Islet of Langerhans (tissue), 1 donor: ENCODE measurements around the gene LZTS2.

Experiments
- FAIRE-seq: peaks from one replicate; lab custom pipeline; 2011; peaks lifted over from hg19 to GRCh38; lab: Jason Lieb, UNC

LZTS2 gene

GRCh38 chr10:101014966-101015581, 15.5 kb downstream of the LZTS2 start:
- FAIRE-seq = no peak

- FAIRE-seq = no peak
Observed at GRCh38 chr10:101015582-101015973, 16.0 kb downstream of the LZTS2 start.

GRCh38 chr10:101016814-101017213, 17.2 kb downstream of the LZTS2 start:
- FAIRE-seq = no peak

DNA sequence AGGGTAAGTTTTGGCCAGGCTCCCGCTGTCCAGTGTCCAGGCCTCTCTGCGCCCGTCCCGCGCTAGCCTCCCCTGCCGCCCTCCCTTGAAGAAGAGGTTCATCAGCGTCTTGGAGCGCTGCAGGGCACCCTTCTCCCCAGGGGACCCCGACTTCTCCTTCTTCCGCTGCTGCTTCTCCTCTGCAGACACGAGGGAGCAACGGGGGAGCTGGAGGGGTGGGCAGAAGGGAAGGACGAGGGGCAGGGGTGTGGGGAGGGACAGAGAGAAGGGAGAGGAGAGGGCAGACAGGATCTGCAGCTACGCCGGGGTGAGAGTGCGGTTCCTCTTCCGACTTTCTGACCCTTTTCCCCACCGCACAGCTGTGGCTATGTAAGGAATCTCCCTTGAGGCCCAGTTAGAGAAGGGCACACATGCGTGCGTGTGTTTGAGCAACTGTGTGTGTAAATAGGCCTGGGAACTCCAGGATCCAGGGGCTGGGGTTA, 18.6 kb downstream of the LZTS2 start:
- no peak for FAIRE-seq

- no peak for FAIRE-seq
Observed at GRCh38 chr10:101018600-101019439, 19.2 kb downstream of the LZTS2 start.

- no peak for FAIRE-seq
Observed at GRCh38 chr10:101019440-101019703, 19.8 kb downstream of the LZTS2 start.

DNA sequence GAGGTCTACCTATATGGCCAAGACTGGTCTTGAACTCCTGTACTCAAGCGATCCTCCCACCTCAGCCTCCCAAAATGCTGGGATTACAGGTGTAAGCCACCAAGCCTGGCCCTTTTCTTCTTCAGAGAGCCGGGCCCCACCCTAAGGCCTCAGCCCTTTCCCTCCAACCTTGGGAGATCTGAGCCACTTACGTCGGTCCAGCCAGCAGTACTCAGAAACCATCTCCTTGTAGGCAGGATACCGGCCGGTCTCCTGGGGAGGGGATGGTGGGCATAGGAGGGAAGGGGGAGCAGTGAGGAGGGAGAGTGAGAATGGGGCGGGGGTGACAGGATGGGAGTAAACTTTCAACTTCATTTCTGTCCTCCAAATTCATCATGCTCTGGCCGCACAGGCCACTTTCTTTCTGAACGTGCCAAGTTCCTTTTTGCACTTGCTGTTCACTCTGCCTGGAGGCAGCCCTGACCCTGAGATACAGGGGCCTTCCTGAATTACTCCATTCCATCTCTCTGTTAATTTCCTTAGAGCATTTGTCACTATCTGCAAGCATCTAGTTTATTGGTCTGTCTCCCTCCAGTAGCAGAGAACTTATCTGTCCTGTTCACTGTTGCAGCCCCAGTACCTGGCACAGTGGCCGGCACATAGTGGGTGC, 20.9 kb downstream of the LZTS2 start:
- no peak for FAIRE-seq

GRCh38 chr10:101021239-101021638, 21.6 kb downstream of the LZTS2 start:
- no peak for FAIRE-seq

GRCh38 chr10:101021692-101022251, 22.2 kb downstream of the LZTS2 start:
- FAIRE-seq = no peak

DNA sequence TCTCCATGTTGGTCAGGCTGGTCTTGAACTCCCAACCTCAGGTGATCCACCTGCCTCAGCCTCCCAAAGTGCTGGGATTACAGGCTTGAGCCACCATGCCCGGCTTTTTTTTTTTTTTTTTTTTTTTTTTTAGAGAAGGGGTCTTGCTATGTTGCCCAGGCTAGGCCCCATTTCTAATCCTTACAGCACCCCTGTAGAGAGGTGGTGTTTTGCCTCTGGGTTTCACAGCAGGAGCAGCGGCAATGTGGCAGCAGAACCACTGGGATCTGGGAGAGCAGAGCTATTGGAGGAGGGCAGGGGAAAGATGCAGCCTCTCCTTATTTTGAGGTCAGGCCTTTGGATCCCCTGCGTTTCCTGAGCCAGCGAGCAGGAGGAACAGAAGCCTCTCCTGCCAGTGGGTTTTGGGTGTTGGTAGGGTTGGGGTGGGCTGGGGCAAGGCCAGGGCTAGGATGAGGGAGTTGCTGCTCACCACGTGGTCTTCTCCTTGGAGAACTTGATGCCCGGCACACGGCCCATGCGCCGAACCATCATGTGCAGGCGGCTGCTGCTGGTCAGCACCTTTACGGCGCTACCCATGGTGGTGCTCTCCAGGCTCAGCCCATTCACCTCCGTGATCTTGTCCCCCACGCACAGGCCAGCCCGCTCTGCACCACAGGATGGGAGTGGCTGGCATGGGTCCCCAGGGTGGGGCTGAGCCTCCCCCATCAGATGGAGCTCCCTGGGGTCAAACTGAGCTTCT, 23.5 kb downstream of the LZTS2 start:
- no peak for FAIRE-seq

DNA sequence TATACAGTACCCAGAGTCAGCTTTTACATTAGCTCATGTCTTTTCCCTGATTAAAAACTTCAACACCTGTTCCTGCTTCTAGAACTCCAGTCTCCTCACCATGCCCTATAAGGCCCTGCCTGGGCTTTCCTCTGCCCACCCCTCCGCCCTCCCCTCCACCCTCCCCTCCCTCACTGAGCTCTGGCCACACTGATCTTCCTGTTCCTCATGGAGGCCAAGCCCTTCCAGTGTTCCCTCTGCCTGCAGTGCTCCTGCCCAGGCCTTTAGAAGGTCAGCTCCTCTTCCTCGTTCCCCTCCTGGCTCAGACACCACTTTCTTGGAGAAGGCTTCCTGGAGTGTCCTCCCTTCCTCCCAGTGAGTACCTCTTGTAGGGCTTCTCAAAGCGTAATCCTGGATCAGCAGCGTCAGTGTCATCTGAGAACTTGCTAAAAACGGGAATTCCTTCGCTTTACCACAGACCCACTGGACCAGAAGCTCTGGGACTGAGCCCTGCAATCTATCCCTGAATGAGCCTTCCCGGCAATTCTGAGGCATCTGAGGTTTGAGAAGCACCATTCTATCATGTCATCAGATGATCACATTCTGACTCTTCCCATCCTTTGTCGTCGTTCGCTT, 27.6 kb downstream of the LZTS2 start:
- FAIRE-seq = no peak

DNA sequence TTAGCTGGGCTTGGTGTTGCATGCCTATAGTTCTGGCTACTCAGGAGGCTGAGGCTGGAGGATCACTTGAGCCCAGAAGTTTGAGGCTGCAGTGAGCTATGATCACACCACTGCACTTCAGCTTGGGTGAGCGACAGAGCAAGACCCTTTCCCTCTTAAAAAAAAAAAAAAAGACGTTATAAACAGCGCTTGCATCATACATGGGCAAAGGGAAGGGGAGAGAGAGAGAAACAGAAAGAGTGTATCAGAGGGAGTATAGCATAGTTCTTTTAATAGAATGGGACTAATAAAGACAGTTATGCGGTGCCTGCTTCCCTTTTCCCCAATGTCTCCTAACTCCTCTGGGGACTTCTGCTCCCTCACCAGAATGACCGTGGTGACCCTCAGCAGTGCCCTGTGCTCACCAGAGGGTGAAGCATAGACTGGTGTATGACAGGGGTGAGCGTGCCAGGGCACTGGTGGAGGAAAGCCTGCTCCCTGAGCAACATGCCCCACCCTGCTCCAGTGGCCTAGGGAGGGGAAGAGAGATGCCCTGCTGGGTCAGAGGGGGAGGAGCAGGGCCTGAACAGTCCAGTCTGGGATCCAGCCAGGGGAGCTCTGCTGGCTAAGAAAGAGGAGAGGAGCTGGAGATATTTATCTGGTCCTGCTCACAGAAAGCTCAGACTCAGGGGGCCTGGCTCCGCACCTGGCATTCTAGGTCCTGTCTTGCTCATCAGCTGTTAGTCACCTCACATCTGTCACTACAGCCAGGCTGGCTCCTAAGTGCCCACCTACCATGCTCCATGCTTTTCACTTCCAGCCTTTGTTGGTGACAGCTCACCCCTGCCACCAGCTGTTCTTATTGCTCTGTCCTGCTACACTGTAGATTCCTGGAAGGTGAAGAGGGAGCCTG, 29.1 kb downstream of the LZTS2 start:
- FAIRE-seq = no peak

DNA sequence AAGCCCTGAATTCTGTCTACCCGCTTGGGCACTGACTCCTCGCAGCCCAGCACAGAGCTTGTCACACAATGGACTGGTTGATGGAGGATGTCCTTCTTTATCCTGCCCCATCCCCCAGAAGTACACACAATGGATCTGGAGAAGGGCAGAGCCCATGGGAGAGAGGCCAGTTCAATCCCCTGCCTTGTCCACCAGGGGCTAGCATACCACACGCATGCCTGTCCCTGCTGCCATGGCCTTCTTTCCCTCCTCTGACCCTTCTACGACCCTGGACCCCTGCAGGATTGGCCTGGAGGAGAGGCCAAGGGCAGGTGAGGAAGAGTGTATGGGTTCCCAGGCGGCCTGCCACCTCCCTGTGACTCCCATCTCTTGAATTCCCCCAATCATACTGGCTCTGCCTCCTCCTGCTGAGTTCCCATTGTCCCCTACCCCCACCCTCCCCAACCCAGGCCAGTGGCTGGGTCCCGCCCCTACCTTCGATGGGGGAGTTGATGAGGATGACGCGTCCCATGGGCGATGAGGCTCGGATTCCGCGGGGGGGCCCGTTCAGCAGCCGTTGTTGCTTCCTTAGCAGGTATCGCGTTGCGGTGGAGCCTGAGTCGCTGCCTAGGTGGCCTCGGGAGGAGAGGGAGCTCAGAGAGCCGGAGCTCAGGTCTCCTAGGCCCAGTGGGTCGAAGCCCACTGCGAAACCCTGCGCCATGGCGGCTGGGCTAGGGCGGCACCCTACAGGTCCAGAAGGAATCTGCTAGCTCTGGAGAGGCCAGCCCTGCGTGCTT, 30.1 kb downstream of the LZTS2 start:
- FAIRE-seq = no peak

DNA sequence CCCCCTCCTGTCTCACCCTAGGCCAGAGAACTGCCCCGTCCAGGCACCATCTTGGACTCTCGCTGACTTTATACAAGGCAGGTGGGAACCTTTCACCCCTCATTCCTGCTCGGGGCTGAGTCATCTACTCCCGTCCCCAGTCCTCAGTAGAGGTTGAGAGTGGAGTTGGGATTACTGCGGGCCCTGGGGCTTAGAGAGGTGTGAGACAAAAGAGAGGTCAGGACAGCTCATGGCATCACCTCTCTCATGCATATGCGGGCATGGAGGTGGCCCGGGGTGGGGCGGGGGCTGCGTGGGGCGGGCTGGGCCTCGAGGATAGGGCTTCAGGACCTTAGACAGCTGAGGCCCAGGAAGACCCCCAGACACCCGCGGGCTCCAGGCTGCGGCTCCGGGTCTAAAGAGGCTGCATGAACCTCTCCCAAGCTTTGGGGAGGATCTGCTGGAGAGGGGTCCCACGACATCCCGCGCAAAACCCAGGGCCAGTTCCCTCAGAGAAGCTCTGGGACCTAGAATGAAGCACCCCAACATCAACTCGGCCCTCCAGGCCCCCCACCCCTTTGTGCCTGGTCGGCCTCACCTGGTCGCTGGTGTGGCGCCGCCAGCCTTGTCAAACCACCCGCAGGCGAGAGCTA, 31.0 kb downstream of the LZTS2 start:
- no peak for FAIRE-seq

DNA sequence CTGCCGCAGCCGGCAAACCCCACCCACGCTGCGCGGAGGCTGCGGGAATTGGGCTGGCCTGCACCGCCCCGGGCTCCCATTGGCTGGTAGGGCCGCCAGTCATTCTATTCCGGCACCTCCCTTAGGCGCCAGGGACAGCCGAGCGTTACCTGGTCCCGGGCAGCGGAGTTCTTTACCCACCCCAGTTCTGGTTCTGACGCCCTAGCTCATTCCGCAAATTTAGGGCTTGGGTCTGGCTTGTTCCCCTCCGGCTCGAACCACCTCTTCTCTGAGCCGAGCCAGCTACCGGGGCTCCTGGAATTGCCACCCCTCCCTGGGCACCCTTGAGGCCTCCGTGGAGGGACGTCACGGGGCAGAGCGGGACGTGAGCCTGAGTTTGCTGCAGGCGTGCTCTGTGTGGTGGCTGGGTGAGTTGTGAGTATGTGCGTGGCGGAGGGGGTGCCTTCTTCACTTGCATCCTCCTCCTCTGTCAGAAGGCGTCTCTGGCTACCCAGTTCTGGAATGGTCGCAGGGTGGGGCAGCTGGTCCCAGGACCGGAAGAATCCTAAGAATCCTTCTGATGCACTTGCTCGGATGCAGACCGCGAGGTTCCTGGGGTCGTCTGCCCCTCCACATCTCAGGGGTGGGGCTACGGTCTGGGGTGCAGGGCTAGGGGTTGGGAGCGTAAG, 31.7 kb downstream of the LZTS2 start, which contains the start of the genes PDZD7 and SFXN3:
Gene PDZD7 (minus strand): TSS at position 2 of the 668 bp plus-strand sequence. CDS start 910 bp downstream, outside the sequence.
Gene SFXN3 (plus strand): TSS at position 107 of the 668 bp plus-strand sequence. CDS start 3,461 bp downstream, outside the sequence.
- FAIRE-seq = no peak

DNA sequence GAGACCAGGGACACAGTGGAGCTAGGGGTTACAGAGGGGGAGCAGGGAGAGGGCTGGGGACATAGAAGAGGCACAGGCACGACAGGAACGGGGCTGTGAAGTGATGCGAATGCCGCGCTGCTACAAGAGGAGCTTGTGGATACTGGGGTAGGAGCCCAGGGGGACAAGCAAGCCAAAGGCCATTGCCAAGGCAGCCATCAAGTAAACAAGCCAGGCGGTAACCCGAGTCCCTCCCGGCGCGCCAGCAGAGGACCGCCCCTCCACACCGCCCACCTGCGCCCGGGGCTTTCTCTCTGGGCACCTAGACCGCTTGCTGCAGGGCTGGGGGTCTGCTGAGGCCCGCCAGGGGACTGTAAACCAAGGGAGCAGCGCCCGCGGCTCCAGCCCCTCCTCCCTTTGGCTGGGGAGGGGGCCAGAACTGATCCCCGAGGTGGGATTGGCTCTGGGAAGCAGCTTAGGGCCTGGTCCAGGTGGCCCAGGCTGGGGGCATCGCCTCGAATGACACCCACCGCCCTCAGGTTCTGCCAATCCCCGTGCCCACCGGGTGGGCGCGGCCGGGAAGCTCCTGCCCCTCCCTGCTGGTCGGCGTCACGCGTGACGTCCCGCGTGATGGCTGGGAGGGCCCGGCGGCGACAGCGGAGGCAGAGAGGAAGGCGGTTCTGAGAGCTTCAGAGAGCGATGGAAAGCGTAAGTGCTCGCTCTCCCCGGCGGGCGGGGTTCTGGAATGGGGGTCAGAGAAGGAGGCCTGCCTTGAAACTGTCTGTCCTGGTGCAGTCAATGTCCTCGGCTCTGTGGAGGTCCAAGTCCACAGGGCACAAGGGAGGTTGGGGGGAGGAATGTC, 32.4 kb downstream of the LZTS2 start:
- no peak for FAIRE-seq

DNA sequence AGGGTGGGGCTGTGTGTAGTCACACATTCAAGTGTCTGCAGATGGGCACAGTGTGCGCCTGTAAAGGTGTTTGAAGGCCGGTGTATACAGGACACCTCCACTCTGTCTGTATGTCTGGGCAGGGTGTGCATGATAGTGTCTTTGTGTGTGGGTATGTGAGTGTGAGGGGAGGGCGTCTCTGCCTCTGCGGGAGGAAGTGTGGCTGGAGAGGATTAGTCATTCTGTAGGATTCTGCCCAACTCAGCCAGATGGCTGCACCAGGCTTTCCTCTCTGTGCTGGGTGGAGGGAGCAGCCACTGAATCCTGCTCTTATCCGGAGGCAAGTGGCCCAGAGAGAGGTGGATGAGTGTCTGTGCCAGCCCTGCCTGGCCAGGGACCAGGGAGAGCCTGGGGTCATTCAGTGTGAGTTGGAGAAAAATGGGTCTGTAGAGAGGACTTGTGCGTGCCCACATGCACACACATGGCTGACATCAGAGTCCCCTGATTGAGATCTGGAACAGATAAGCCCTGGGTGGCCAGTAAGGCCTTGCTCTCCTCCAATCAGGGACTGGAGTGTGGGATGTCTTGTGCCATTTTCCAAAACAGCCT, 33.1 kb downstream of the LZTS2 start:
- no peak for FAIRE-seq
